Measurements from ENCODE around the gene CUX1.
"Not testable (repeated sequence)": the region's sequence is repeated elsewhere in the genome, so short reads cannot be mapped to it uniquely, and the experiment has no call there.

- TF ChIP-seq CTCF, POLR2A (IDR thresholded peaks at IDR 0.05): not testable (repeated sequence)
Measured at GRCh38 chr7:102025777-102026176, 208.4 kb downstream of the CUX1 start.

Measured in esophagus squamous epithelium (tissue), 4 donors.